HG02763 (cell line): Measurements from ENCODE around the gene GBX2.

Source experiments
- ATAC-seq: cut with Tn5 transposase; IDR thresholded peaks from one replicate; pipeline ENCODE4 v1.9.1; 2021; ENCODE audit warnings: mild to moderate bottlenecking, moderate library complexity; ENCODE audit not compliant: unreplicated experiment

GBX2 gene

GRCh38 chr2:236169741-236170589, 1.8 kb upstream of the GBX2 start:
- ATAC-seq: no peak

GRCh38 chr2:236169151-236169721, 1.1 kb upstream of the GBX2 start:
- ATAC-seq: no peak

DNA sequence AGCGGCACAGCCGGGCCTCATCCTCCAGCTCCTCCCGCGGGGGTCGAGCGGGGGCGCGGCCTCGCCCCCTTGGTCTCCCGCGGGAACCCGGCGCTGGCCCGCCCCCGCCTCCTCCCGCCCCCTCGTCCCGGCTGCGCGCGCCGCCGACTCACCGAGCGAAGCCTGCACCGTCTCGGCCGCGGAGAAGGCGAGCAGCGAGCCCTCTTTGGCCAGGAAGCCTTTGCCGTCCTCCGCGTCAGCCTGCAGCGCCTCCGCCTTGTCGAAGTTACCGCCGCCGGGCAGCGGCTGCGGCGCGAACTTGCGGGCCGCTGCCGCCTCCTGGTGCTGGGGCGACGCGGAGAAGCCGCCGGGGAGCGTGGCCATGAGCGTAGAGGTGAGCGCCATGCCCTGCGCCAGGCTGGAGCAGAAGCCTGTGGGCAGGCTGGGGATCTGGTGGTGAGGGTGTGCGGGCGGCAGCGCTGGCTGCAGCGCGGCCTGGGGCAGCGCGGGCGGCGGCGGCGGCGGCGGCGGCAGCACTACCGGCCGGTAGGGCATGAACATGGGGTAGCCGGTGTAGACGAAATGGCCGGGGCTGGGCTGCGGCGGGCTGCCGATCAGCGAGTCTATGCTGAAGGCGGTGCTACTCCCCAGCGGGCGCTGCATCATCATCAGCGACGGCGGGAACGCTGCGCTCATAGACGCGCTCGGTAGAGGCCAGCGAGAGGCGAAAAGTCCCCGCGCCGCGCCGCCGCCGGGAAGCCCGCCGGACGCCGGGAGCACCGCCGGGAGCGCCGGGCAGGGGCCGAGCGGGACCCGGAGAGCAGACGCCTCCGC, 683 bp downstream of the GBX2 start:
- no peak for ATAC-seq

DNA sequence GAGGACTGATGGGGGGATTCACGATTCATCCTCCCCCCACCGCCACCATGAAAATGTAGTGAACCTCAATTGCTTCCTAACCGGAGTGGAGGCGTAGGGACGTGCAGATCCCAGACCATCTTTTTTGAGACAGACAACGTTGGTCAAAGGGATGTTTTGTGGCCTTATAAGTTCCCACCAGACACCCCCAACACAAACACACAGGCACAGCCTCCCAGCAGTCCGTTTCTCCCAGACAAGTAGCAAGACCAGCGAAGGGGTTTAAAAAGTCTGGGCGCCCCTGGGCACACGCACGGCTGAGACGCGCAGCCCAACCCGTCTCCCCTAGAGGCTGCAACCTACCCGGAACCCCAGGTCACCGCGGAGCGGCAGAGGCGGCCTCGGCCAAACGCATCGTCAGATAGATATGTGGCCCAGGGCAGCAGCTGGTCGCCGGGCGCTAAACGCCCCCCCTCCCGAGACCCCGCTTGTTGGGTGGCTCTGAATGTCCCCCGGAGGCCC, 1.3 kb downstream of the GBX2 start:
- ATAC-seq: no peak

DNA sequence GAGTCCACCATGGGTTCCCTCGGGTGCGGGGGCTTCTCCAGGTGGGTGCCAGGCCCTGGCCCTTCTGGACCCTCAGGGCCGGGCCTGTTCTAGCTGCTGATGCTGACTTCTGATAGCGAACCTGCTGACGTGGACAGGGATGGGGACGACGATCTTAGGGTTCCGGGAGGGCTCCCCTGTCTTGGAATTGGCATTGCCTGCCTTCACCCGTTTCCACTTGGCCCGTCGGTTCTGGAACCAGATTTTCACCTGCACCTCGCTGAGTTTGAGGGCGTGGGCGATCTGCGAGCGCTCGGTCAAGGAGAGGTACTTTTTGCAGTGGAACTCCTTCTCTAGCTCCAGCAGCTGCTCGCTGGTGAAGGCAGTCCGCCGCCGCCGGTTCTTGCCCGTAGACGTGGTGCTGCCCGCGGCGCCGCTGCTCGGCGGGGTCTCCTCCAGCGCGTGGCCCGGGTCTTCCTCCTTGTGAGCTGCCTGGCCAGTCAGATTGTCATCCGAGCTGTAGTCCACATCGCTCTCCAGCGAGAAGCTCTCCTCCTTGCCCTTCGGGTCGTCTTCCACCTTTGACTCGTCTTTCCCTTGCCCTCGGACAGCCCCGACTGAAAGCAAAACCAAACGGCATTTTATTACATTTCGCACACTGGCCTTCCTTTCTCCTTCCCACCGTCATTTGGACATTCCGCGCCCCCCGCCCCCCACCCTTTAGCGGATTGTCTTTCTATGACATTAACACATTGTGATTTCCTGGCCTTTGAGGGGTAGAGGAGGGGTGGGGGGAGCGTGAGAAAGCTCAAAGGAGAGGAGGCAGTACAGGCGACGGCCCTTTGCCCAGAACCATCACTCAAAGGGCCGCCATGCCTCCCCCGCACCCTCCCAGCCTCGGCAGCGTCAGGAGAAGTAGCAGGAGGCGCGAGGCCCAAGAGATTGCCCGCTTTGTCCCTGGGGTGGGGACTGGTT, 2.1 kb downstream of the GBX2 start:
- ATAC-seq: no peak

DNA sequence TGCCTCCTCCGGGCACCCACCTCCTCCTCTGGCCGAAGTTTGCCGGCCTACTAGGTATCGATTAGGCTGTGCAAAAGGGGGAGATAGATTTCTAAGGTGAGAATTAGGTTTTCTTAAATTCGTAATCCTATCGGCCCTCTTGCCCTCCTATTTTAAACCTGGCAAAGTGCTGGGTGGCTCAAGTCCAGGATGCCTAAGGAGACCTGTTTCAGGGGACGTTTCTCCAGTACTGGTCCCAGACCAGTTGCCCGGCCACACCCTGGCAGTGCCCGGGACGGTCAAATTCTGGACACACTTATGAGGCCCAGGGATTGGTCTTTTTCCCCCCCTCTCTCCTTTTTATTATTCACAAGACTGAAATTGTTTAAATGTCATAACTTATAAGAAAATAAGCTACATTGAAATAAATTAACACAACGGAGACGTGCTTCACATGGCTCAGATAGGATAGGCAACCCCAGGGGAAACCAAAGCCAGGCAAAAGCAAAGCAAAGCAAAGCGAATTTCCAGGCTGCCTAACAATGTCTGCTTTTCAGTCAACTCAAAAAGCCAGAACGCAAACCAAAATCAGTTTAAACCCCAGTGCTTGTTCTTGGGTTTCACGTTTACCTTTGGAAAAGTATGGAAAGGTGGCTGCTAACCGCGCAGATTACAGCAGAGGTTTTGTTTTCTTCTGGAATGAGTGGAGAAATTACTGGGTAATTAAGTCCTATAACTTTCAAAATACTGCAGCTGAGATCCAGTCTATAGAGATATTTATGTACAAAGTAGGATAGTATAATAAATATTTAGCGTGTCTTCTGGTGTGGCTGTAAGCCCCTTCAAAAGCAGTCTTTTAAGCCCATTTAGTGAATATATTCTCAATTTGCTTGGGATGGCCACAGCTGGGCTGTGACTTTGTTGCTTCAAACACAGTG, 3.0 kb downstream of the GBX2 start:
- ATAC-seq: no peak

- ATAC-seq: no peak
Observed at GRCh38 chr2:236164201-236164924, 3.8 kb downstream of the GBX2 start.

DNA sequence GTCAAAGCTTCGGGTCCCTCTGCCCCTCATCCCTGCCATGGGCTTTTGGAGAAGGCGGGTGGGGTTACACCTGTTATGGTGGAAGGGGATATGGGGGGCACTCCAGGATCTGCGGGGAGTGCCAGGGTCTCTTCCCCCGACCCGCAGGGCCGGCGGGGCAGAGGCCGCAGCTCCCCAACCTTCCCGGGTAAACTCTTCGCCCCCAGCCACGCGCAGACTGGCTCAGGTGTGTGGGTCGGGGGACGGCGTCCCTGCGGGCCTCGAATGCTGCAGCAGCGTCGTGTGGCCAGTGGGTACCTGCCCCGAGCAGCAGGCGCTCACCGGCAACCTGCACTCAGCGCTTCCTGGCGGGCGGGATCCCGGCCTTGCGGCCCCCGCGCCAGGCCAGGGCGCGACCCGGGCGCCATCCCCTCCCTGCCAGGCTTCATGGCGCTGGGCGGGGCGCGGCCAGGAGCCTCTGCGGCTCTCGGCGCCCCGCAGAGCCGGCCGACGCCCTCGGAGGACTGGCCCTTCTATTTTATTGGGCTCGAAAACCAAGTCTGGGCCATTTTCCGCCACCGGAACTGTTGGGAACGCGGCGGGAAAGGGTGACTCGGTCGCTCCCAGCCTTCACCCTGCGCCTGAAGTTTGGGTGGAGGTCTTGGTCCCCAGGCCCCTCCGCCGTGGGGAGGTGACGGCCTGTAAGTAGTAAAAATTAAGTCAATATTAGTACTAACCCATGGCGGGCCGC, 4.5 kb downstream of the GBX2 start:
- ATAC-seq: no peak

DNA sequence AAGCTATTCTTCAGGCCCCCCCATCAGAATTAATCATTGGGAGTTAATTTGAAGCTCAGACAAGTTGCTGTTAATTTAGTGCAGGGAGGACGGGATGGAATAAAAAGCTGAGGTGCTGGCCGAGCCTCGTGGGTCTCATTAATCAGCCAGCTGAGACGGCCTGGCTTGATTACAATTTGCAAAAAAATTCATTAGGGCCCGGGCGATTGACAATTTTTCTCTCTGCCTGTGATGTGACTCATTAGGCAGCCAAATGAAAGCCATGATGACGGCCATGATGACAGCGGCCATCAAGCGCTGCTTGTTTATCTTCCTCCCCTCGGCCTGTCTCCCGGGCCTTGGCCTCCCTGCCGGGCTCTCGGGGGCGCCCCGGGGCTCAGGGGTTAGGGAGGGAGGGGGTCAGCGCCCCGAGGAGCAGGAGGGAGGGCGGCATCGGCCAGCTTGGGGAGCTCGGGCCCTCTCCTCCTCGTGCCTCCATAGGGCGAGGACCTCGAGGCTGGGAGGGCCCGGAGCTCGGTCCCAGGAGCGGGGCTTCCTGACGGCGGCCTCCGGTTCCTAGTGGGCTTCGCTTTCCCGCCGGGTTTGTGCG, 5.2 kb downstream of the GBX2 start:
- no peak for ATAC-seq

DNA sequence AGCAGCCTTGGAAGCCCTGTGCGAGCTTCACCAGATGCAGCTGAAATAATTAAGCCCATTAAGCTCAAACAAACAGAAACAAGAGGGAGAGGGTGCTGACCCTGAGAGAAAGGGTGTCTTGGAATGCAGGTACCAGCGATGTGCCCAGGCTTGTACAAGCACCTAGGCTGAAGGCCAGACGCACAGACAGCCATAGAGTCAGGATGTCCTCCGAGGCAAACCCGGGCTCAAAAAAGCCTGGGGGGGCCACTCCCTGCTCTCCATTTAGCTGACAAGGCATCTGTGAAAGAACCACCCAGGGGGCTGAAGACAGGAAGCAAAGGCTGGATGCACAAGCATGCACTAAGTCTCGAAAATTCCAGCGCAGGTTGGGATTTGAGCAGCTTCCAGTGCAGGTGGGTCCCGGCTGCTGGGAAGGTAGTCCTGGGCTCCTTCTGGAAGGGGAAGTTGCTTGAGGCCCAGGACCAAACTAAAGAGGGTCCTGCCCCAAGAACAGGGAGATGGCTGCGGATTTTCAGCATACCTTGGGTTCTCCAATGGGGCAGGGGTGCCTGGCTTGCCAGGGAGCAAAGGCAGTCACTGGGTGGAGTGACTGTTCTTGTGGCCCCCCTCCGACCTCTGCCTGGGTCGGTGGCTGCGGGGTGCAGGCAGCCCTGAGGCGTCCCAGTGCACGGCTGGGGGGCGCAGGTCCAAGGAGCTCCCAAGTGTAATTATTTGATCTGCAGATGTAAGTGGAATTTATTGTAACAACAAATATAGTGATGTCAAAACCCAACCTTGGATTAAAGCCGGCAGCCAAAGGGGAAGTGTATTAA, 5.9 kb downstream of the GBX2 start:
- ATAC-seq: no peak

DNA sequence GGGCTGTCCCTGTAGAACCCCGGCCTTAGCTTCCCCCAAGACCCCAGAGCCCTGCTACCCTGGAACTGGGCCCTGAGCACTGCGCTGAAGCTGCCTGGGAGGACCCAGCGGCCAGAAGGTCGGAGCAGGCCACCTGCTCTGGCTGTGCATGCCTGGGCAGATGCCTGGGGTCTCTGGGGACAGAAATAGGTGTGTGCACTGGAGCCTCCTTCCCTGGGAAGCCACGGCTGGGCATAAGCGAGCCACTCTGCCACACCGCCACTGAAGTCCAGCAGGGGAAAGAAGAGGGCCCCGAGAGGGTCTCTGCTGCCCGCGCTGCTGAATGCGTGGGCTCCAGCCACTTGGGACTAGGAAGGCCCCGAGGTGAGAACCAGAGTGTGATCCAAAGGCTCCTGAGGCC, 6.7 kb downstream of the GBX2 start:
- ATAC-seq: no peak

GRCh38 chr2:236161082-236161462, 7.1 kb downstream of the GBX2 start:
- no peak for ATAC-seq

DNA sequence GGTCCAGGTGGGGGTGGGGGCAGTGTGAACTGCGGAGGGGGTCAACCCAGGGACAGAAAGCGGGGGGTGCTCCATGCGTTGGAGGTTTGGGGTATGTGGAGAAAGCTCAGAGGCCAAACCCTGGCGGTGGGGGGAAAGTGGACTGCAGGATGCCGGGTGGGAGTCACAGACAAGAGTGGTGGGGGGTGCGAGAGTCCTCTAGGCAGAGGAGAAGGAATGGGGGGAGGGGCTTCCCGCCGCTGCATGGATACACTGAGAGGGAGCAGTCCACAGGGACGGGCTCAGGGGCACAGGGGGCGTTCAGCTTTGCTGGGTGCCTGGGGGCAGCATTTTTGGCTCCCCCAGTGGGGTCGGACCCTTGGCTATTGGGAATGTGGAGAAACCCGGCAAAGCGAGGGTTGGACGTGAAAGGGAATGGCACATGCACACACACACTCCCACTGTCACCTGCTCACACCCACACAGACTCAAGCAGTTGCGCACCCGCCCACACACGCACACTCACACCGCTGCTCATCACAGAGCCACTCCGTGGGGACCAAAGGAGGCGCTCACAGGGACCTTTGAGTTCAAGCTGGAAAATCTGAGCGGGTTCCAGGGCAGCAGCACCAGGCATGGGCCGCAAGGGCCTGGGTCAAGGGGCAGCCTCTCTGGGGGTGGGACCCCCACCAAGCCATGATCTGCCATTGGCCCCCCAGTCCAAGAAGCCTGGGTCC, 7.7 kb downstream of the GBX2 start:
- no peak for ATAC-seq

GRCh38 chr2:236159778-236160170, 8.4 kb downstream of the GBX2 start:
- no peak for ATAC-seq

GRCh38 chr2:236158969-236159777, 9.0 kb downstream of the GBX2 start:
- ATAC-seq: no peak
